Mesothelial cell of epicardium (in vitro differentiated cells): ENCODE measurements around the gene UBAP1. TPM values are rescaled to one million over a fixed set of nuclear protein-coding genes. Genes with fewer than 3 reads are reported as not detected.

ENCODE experiments used
- DNase-seq, 2 experiments: peaks; one replicate each; pipeline ENCODE4 v3.0.0; 2021; ENCODE audit warnings: low spot score in 2 of 2; ENCODE audit not compliant: unreplicated experiment in 2 of 2
- H3K27ac Mint-ChIP-seq: 2 replicates; pipeline ENCODE4 v1.8.0; 2021; ENCODE audit warnings: mixed read lengths
- H3K27me3 Mint-ChIP-seq: 2 replicates; pipeline ENCODE4 v1.8.0; 2021; ENCODE audit warnings: low read depth, mixed read lengths
- H3K36me3 Mint-ChIP-seq: 2 replicates; pipeline ENCODE4 v1.8.0; 2021; ENCODE audit warnings: mixed read lengths
- H3K4me1 Mint-ChIP-seq: 2 replicates; pipeline ENCODE4 v1.8.0; 2021; ENCODE audit warnings: mixed read lengths
- H3K4me3 Mint-ChIP-seq: 2 replicates; pipeline ENCODE4 v1.8.0; 2021; ENCODE audit warnings: mild to moderate bottlenecking, moderate library complexity, mixed read lengths
- H3K9me3 Mint-ChIP-seq: 2 replicates; pipeline ENCODE4 v1.8.0; 2021; ENCODE audit warnings: mixed read lengths
- total RNA-seq: library from RNA; stranded (reverse); gene quantifications from 3 replicates; pipeline ENCODE4 v1.2.1, GENCODE V29; 2021
- TF ChIP-seq, protein P1 (sequence below): fragments of 200-600 bp; sonication (generic); IDR thresholded peaks from one replicate; pipeline ENCODE4 v1.5.0; 2021; ENCODE audit warnings: antibody characterized with exemption; ENCODE audit not compliant: unreplicated experiment

The UBAP1 gene
- total RNA-seq, 1 donor from 2014 or later, result 38.0 TPM

DNA sequence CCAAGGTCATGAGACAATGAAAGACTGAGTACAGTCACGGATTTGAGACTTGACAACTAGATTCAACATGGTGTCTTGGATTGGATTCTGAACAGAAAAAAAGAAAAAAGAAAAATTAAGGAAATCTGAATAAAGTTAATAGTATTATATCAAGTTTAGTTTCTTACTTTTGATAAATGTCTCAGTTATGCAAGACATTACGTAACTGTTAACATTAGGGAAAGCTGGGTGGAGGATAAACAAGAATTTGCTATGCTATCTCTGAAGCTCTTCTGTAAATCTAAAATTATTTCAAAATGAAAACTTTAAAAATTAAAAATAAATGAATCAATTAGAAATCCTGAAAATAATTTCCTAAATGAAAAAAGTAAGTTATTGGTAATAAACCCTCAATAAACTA is 38.0 kb upstream of the UBAP1 start:
- TF ChIP-seq, protein P1, sequence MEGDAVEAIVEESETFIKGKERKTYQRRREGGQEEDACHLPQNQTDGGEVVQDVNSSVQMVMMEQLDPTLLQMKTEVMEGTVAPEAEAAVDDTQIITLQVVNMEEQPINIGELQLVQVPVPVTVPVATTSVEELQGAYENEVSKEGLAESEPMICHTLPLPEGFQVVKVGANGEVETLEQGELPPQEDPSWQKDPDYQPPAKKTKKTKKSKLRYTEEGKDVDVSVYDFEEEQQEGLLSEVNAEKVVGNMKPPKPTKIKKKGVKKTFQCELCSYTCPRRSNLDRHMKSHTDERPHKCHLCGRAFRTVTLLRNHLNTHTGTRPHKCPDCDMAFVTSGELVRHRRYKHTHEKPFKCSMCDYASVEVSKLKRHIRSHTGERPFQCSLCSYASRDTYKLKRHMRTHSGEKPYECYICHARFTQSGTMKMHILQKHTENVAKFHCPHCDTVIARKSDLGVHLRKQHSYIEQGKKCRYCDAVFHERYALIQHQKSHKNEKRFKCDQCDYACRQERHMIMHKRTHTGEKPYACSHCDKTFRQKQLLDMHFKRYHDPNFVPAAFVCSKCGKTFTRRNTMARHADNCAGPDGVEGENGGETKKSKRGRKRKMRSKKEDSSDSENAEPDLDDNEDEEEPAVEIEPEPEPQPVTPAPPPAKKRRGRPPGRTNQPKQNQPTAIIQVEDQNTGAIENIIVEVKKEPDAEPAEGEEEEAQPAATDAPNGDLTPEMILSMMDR, result no peak
- Mint-ChIP-seq H3K27me3 (no peaks in the 10 kb centered on the region), H3K36me3 (no peaks in the 10 kb centered on the region), H3K9me3 (no peaks in the 10 kb centered on the region), H3K4me1 (no peaks in the 10 kb centered on the region), H3K27ac (no peak overlapping the region), H3K4me3 (no peak overlapping the region)
- DNase-seq, result no peak

DNA sequence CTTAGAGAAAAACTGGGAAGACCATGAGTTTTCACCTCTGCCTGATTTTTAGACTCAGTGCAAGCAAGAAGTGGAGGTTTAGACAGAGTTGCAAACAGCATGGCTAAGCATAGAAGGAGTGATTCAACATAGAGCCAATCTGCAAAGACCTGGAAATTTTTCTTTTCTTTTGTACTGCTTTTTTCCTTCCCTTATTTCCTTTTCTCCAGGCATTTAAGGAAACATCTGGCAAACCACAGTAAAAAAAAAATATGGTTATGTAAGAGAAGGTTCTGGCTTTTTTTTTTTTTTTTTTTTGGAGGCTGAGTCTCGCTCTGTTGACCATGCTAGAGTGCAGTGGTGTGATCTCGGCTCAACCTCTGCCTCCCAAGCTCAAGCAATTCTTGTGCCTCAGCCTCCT is 35.7 kb upstream of the UBAP1 start:
- Mint-ChIP-seq H3K4me3 (no peak overlapping the region), H3K9me3 (no peaks in the 10 kb centered on the region), H3K4me1 (no peaks in the 10 kb centered on the region), H3K27me3 (no peaks in the 10 kb centered on the region), H3K36me3 (no peaks in the 10 kb centered on the region), H3K27ac (no peak overlapping the region)
- TF ChIP-seq, protein P1, result no peak
- DNase-seq, result no peak

DNA sequence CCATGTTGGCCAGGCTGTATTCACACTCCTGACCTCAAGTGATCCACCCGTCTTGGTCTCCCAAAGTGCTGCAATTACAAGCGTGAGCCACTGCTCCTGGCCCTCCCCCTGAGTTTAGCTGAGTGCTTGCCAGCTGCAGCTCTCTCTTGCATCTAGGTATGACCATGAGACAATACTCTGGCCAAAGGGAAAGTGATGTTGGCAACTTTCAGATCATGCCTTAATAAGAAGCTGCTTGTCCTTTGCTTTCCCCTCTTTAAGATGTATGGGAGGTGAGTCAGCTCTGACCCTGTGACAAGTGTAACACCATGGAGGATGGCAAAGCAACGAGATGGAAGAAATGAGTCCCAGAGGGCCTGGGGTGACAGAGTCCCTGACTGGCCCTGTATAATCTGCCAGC is 33.7 kb upstream of the UBAP1 start:
- H3K9me3 Mint-ChIP-seq, result no peaks in the 10 kb centered on the region
- no peak overlapping the region for H3K27ac Mint-ChIP-seq
- no peak overlapping the region for H3K4me3 Mint-ChIP-seq
- no peaks in the 10 kb centered on the region for H3K36me3 Mint-ChIP-seq
- DNase-seq, result no peak
- H3K27me3 Mint-ChIP-seq, result no peaks in the 10 kb centered on the region
- TF ChIP-seq, protein P1, result no peak
- H3K4me1 Mint-ChIP-seq, result no peaks in the 10 kb centered on the region

GRCh38 chr9:34151398-34151797 is 27.4 kb upstream of the UBAP1 start:
- TF ChIP-seq, protein P1, result no peak
- Mint-ChIP-seq H3K4me1 (no peaks in the 10 kb centered on the region), H3K36me3 (no peaks in the 10 kb centered on the region), H3K9me3 (no peaks in the 10 kb centered on the region), H3K27ac (no peak overlapping the region), H3K27me3 (no peaks in the 10 kb centered on the region), H3K4me3 (no peak overlapping the region)
- no peak for DNase-seq

DNA sequence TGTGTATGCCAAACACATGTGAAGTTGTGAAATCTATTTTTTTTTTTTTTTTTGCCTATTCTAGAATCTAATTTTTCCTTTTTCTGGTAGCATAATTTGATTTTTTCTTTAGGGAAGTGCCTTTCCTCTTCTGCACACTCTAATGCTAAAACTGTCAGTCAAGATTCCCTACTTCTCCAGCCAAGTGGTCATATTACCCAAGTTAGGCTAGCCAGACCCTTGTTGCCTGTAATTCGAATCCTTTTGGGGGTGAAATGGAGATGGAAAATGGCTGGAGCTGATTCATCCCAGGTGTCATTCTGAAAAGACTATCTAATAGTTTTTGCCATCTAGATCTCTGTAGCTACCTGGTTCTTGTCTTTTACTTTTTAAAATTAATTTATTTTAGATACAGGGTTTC is 24.8 kb upstream of the UBAP1 start:
- no peak overlapping the region for H3K4me3 Mint-ChIP-seq
- TF ChIP-seq, protein P1, result no peak
- H3K4me1 Mint-ChIP-seq, result peaks cover 5% of the 10 kb centered on the region
- no peaks in the 10 kb centered on the region for H3K9me3 Mint-ChIP-seq
- H3K27ac Mint-ChIP-seq, result no peak overlapping the region
- H3K36me3 Mint-ChIP-seq, result no peaks in the 10 kb centered on the region
- H3K27me3 Mint-ChIP-seq, result no peaks in the 10 kb centered on the region
- DNase-seq, result no peak

DNA sequence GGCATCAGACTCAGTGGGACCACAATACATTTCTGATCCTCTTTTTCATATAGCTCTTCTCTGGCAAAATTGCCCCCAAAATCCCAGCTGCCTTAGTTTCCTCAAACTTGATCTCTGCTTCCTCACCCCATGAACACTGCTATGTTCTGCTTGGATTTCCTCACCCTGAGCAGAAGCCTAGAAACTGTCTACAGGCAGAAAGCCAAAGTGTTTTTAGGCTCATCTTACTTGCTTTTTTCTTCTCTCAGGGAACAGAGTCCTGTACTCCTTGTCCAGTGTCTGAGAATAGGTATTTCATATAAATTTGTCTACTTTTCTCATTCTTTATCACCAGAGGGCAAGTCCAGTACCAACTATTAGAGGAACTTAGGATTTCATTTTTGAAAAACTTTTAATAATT is 21.5 kb upstream of the UBAP1 start:
- Mint-ChIP-seq H3K27ac (no peak overlapping the region), H3K4me3 (no peak overlapping the region), H3K9me3 (no peaks in the 10 kb centered on the region), H3K27me3 (no peaks in the 10 kb centered on the region), H3K36me3 (no peaks in the 10 kb centered on the region), H3K4me1 (peaks cover 5% of the 10 kb centered on the region)
- TF ChIP-seq, protein P1, result no peak
- DNase-seq, result no peak
